Gastroesophageal sphincter (tissue), 4 donors: ENCODE measurements around the gene CAPZB. TPM values are rescaled to one million over a fixed set of nuclear protein-coding genes. Genes with fewer than 3 reads are reported as not detected.
A peak's percentile ranks its signal among the peaks of the same experiment; 100 is the strongest.

ENCODE experiments used
- ATAC-seq: fragments of 150-250 bp; one replicate; pipeline ENCODE4 v1.9.1; 2016; ENCODE audit warnings: mild to moderate bottlenecking, moderate library complexity
- H3K27ac ChIP-seq, 4 donors: fragments of 200-600 bp; sonication (generic) in 3 of 4; 1 replicate in 3 of 4; 2 replicates in 1 of 4; pipeline ENCODE4 v1.5.1; 2016 to 2019
- H3K27me3 ChIP-seq: fragments of 200-600 bp; sonication (generic); one replicate; pipeline ENCODE4 v1.5.1; 2019
- H3K36me3 ChIP-seq, 2 donors: fragments of 200-600 bp; sonication (generic); one replicate each; pipeline ENCODE4 v1.5.1; 2019; ENCODE audit warnings: control low read depth in 1 of 2
- H3K4me1 ChIP-seq, 3 donors: fragments of 200-600 bp; sonication (generic); 1 replicate in 2 of 3; 2 replicates in 1 of 3; pipeline ENCODE4 v1.5.1; 2016 to 2019; ENCODE audit warnings: control low read depth in 2 of 3
- H3K4me3 ChIP-seq, 2 donors: fragments of 200-600 bp; sonication (generic); one replicate each; pipeline ENCODE4 v1.5.1; 2019; ENCODE audit warnings: mild to moderate bottlenecking in 1 of 2, moderate library complexity in 1 of 2
- H3K9me3 ChIP-seq, 3 donors: fragments of 200-600 bp; sonication (generic); one replicate each; pipeline ENCODE4 v1.5.1; 2017 to 2019; ENCODE audit warnings: control low read depth in 2 of 3
- EP300 ChIP-seq: sonication (generic); formaldehyde crosslinking; IDR thresholded peaks from one replicate; pipeline ENCODE4 v1.6.1; 2017; ENCODE audit warnings: antibody characterized with exemption, mild to moderate bottlenecking
- POLR2A ChIP-seq, 2 donors: fragments of 450-650 bp; IDR thresholded peaks; one replicate each; pipeline ENCODE4 v1.6.1; 2017; ENCODE audit warnings: antibody characterized with exemption in 2 of 2, mild to moderate bottlenecking in 2 of 2, moderate library complexity in 1 of 2
- POLR2AphosphoS5 ChIP-seq: sonication (generic); formaldehyde crosslinking; IDR thresholded peaks from one replicate; pipeline ENCODE4 v1.6.1; 2017; ENCODE audit warnings: antibody characterized with exemption
- WGBS, 2 donors: methylation state at CpG; one replicate each; pipeline ENCODE4 v1.1.5; 2018; ENCODE audit warnings: low coverage in 1 of 2; 5-methylcytosine and 5-hydroxymethylcytosine counted together
- total RNA-seq, 4 donors: library from RNA; depleted of rRNA; stranded (reverse); fragments of >200 nt; gene quantifications; one replicate each; pipeline ENCODE4 v1.1.0, GENCODE V29; 2016
- TF ChIP-seq, protein P1 (sequence below), 4 experiments: fragments of 200-600 bp in 2 of 4; fragments of 450-650 bp in 2 of 4; sonication (generic) in 1 of 4; IDR thresholded peaks; one replicate each; pipeline ENCODE4 v1.5.1; 2017 to 2019; ENCODE audit warnings: antibody characterized with exemption in 4 of 4, mild to moderate bottlenecking in 2 of 4, moderate library complexity in 2 of 4

The CAPZB gene
- total RNA-seq, 4 donors from 2014 or later: 160 to 288 (median 184) TPM

DNA sequence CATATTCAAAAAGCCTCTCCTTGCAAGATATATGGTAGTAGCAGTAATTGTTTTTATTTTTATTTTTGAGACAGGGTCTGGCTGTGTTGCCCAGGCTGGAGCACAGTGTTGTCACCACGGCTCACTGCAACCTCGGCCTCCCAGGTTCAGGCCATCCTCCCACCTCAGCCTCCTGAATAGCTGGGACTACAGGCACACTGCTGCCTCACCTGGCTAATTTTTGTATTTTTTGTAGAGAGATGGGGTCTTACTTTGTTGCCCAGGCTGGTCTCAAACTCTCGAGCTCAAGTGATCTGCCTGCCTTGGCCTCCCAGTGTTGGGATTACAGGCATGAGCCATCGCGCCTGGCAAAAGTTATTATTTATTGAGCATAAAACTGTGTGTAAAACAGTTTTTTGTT, 134.8 kb downstream of the CAPZB start:
- no peak for ATAC-seq
- Histone ChIP-seq H3K36me3 (peaks cover 0 to 86% of the 10 kb centered on the region in 2 donors), H3K27ac (no peak overlapping the region), H3K9me3 (no peaks in the 10 kb centered on the region), H3K4me1 (peaks cover 0 to 83% (median 7%) of the 10 kb centered on the region in 3 donors), H3K27me3 (no peaks in the 10 kb centered on the region), H3K4me3 (no peak overlapping the region)
- WGBS, 2 donors: 96 to 100% methylated on average over 1 to 5 of the region's 5 CpGs
- no peak for TF ChIP-seq POLR2A (IDR thresholded peaks at IDR 0.05)
- TF ChIP-seq EP300: no peak
- TF ChIP-seq, protein P1, sequence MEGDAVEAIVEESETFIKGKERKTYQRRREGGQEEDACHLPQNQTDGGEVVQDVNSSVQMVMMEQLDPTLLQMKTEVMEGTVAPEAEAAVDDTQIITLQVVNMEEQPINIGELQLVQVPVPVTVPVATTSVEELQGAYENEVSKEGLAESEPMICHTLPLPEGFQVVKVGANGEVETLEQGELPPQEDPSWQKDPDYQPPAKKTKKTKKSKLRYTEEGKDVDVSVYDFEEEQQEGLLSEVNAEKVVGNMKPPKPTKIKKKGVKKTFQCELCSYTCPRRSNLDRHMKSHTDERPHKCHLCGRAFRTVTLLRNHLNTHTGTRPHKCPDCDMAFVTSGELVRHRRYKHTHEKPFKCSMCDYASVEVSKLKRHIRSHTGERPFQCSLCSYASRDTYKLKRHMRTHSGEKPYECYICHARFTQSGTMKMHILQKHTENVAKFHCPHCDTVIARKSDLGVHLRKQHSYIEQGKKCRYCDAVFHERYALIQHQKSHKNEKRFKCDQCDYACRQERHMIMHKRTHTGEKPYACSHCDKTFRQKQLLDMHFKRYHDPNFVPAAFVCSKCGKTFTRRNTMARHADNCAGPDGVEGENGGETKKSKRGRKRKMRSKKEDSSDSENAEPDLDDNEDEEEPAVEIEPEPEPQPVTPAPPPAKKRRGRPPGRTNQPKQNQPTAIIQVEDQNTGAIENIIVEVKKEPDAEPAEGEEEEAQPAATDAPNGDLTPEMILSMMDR (IDR thresholded peaks at IDR 0.05): no peak
- no peak for TF ChIP-seq POLR2AphosphoS5

DNA sequence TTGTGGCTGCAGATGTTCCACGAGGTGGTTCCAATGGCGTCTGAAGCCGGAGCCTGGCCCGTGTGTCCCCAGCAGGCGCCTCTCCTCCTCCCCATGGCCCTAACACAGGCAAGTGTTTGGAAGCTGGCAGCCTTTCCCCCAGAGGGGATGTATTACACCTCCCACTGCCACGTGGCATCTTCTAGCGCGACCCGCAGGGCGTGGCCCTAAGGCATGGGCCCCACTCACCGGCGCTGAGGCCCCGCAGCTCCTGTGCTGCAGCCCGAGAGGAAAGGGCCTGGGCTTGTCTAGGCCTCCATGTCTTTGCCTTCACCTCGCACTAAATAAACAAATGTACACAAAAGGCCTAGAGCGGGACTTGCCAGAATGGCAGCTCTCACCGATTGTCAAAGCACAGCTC, 135.3 kb downstream of the CAPZB start:
- H3K9me3 ChIP-seq: no peaks in the 10 kb centered on the region
- no peak for TF ChIP-seq EP300
- peaks cover 0 to 86% of the 10 kb centered on the region in 2 donors for H3K36me3 ChIP-seq
- H3K27me3 ChIP-seq: no peaks in the 10 kb centered on the region
- H3K4me3 ChIP-seq: no peak overlapping the region
- 86 to 97% methylated on average over 6 of the region's 17 CpGs for WGBS, 2 donors
- H3K4me1 ChIP-seq: peaks cover 0 to 87% (median 7%) of the 10 kb centered on the region in 3 donors
- no peak for ATAC-seq
- H3K27ac ChIP-seq: peak overlapping the region in 1 of 4 donors; percentile 36

DNA sequence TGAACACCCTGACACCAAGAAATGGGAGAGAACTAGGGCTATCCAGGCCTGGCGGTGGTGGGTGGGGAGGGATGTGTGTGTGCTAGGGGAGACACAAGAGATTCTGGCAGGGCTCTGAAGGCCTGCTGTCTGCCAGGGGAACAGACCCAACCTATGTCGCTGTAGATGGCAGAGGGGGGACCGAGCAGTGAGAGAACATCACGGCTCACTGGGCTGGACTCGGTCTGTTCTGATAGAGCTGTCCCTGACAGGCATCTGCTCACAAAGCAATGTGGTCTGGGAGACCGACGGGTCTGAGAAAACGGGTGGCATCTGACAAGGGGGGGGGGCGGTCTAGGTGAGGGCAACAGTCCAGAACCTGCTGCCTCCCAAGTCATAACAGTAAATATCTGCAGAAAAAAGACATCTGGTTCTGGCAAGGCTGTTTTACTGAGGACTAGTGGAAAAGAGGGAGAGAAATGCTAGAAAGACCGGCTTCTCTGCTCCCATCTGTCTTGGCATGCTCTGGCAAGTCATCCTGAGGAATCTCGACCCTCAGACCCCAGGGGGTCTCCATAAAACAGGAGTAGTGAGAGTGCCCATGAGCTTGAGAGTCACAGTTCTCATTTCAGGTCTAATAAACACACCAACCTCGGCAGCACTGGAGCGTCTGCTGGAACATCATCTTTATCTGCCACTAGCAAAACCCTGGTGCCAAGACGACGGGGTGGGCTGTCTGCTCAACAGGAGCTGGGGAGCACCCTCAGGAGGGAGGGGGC, 136.7 kb downstream of the CAPZB start:
- 52 to 57% methylated on average over 3 to 6 of the region's 15 CpGs for WGBS, 2 donors
- TF ChIP-seq EP300 (no peak), POLR2AphosphoS5 (no peak), POLR2A (IDR thresholded peaks at IDR 0.05) (no peak)
- TF ChIP-seq, protein P1 (IDR thresholded peaks at IDR 0.05): no peak
- Histone ChIP-seq H3K27me3 (no peaks in the 10 kb centered on the region), H3K27ac (peak overlapping the region in 3 of 4 donors; percentile 1 to 36 (median 27)), H3K9me3 (no peaks in the 10 kb centered on the region), H3K36me3 (peaks cover 0 to 86% of the 10 kb centered on the region in 2 donors), H3K4me1 (peaks cover 0 to 87% (median 5%) of the 10 kb centered on the region in 3 donors), H3K4me3 (no peak overlapping the region)
- ATAC-seq: no peak

DNA sequence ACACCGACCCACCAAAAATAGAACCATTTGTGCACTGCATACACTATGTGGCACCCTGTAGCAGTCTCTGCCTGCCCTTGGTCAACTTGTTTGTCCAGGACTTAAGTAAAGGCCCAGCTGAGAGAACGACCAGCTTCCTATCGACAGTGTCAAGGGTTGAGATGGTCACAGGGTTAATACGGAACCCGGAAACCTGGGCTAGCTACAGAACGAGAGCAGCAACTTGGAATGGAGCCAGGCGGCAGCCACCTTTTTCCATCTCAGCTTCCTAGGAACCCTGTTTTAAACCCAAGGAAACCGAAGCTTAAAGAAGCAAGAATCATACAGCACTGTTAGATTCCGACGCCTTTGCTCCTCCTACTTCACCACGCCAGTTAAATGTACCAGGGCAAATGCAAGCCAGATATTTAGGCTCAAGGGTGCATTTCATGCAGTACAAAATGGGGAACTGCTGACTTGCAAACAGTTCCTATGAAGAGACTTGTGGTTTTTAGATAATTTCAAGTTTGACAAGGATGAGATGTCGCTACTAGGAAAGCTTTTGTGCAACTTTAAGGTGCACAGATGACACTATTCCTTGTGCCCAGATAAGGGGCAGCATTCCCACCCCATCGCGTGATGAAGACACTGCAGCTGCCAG, 137.7 kb downstream of the CAPZB start:
- WGBS, 2 donors: 47 to 78% methylated on average over 3 to 11 of the region's 14 CpGs
- ATAC-seq: no peak
- Histone ChIP-seq H3K27me3 (no peaks in the 10 kb centered on the region), H3K27ac (peak overlapping the region in 2 of 4 donors; percentile 18 to 36), H3K36me3 (peaks cover 0 to 86% of the 10 kb centered on the region in 2 donors), H3K4me3 (no peak overlapping the region), H3K4me1 (peaks cover 0 to 87% (median 13%) of the 10 kb centered on the region in 3 donors), H3K9me3 (no peaks in the 10 kb centered on the region)
- no peak for TF ChIP-seq EP300
- TF ChIP-seq, protein P1 (IDR thresholded peaks at IDR 0.05): no peak
- no peak for TF ChIP-seq POLR2A (IDR thresholded peaks at IDR 0.05)
- no peak for TF ChIP-seq POLR2AphosphoS5

DNA sequence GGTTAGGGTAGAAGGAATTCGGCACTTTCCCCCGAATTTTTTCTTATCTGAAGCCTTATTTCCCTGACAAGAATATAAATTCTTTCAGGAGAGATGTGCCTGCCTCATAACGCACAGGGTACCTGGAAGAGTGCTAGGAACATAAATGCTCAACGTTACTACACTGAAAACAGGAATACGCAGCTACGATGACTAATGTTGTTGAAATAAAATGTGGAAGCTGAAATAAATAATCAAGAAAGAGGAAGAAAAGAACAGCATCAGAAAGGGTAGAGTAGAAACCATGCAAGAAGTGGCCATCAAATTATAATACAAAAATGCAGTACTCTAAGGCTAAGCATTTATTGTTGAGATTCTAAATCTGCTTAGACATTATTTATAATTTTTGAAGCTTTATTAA, 139.3 kb downstream of the CAPZB start:
- H3K4me1 ChIP-seq: peaks cover 0 to 87% (median 24%) of the 10 kb centered on the region in 3 donors
- H3K36me3 ChIP-seq: peaks cover 0 to 82% of the 10 kb centered on the region in 2 donors
- no peaks in the 10 kb centered on the region for H3K27me3 ChIP-seq
- peak overlapping the region in 2 of 4 donors; percentile 15 to 59 for H3K27ac ChIP-seq
- no peak for ATAC-seq
- no peak overlapping the region for H3K4me3 ChIP-seq
- H3K9me3 ChIP-seq: no peaks in the 10 kb centered on the region
- TF ChIP-seq, protein P1 (IDR thresholded peaks at IDR 0.05): no peak
- TF ChIP-seq EP300 (no peak), POLR2AphosphoS5 (no peak), POLR2A (IDR thresholded peaks at IDR 0.05) (no peak)
- WGBS, 2 donors: 55% methylated on average over 6 of the region's 6 CpGs; no CpG with 5 or more reads in 1 of the 2 donors
